GDM1 (cell line): Measurements from ENCODE around the gene TNFRSF9.
A peak's percentile ranks its signal among the peaks of the same experiment; 100 is the strongest.

ENCODE experiments used
- DNase-seq: peaks from one replicate; lab custom pipeline; 2025; lab: John Stamatoyannopoulos, UW

The TNFRSF9 gene

DNA sequence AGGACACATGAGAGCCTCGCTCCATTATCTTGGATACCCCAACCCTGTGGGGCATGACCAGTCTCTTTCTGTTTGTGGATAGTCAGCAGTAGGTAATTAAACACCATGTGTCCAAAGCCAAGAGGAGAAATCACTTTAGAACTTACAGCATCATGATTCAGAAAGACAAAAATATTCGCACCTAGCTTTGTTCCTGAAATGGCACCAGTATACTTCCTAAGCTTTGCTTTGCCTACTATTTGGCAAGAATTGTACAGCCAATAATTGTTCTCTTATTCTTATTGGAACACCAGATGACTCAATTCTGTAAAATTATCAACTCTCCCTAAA lies 24.2 kb downstream of the TNFRSF9 start:
- no peak for DNase-seq

DNA sequence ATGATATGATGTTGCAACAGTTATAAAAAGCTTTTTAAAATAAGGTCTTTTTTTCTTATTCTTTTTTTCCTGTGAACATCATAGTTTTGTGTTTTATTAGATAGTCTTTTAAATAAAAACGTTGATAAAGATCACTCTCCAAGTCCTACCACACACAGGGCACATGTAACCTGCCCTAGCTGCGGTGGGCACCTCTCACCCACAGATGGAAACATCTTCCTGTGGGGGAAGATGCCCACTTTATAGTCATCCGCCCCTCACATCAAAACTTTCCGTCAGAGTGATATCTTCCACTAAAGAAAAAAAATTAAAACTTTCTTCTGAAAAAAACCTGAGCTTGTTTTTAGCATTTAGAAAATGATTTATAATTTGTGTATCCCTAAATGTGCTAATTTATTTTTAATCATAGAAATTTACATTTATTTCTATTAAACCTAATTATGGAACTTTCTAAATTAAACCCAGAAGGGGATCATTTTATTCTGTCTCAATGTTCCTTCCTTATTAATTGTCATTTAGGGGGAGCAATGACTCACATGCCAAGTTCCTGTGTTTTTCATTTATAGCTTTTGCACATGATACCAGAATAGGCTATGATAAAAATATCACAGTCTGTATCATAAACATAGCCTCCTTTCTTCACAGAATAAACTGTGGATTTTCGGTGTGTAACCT lies 24.7 kb downstream of the TNFRSF9 start:
- no peak for DNase-seq

DNA sequence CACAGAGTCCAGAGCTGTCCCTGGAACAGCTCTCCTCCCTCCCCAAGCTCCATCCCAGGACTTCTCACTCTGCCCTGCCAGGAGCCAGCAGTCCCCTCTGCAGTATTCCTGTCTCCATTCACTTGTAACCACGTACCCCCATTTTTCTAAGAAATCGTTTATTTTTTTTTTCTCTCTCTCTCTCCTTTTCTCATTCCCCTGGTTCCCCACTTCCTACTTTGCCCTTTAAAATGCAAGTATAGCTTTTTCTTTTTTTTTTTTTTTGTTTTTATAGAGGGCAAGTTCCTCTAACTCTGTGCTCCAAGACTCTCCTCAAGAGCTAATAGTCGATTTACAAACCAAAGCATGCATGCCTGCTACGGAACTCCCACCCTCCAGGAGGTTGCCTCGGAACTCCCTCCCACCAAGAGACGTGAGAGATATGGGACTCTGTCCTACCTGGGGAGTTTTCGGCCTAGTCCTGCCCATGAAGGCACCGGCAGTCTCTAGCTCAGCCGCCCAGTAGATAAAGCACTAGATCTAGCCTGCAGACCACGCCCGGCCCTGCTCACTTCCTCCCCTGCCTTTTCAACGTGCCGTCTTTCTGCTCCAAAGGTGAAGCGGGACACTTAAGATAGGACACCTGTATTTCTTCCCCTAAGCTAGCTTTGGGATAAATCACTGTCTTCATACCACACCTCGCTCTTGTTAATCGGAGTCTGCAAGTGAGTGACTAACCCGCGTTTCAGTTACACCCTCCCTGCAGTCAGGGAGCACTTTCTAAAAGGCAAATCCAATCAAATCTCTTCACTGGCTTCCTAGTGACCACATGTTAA lies 27.7 kb downstream of the TNFRSF9 start:
- no peak for DNase-seq

DNA sequence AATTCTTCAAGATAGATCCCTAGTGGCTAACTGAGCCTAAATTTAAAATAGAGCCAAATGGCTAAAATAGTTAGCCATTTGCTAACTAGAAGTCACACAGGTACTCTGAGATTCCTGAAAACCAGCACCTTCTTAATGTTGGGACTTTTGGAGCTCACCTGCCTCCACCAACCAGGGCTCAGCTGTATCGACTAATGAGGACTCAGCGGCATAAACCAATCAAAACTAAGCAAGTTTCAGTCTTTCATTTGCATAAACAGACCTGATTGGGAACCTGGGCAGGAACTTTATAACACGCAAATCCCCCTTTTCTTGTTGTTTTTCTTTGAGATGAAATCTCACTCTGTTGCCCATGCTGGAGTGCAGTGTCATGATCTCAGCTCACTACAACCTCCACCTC lies 28.5 kb downstream of the TNFRSF9 start:
- no peak for DNase-seq

DNA sequence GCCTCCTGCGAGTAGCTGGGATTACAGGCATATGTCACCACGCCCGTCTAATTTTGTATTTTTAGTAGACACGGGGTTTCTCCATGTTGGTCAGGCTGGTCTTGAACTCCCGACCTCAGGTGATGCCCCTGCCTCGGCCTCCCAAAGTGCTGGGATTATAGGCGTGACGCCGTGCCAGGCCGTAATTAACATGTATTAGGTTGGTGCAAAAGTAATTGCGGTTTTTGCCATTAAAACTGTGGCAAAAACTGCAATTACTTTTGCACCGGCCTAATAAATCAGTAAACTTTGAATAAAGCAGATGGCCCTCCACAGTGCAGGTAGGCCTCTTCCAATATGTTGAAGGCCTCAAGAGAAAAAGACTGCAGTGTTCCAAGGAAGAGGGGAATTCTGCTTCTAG lies 35.4 kb downstream of the TNFRSF9 start:
- DNase-seq, result no peak

DNA sequence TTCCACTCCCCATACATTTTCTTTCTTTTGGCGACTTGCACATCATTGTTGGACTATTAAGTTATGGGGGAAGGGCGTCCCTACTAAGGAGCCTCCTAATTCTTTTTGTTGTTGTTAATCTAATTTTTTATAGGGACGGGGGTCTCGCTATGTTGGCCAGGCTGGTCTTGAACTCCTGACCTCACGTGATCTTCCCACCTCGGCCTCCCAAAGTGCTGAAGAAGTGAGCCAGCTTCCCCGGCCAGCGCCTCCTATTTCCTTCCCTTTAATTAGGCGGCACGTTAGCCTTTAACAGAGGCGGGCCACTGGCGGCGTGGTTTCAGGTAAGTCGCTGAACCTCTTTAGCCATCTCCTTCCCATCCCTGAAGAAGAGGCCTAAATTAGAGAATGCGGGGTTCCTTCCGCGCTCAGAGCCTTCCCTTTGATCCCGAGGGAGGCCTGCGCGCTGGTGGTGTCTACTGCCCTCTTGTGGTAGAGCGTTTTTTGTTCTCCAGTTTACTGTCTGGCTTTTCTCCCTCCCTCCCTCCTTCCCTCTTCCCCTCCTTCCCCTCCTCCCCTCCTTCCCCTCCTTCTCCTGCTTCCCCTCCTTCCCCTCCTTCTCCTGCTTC lies 38.1 kb downstream of the TNFRSF9 start:
- peak; percentile 48 for DNase-seq

DNA sequence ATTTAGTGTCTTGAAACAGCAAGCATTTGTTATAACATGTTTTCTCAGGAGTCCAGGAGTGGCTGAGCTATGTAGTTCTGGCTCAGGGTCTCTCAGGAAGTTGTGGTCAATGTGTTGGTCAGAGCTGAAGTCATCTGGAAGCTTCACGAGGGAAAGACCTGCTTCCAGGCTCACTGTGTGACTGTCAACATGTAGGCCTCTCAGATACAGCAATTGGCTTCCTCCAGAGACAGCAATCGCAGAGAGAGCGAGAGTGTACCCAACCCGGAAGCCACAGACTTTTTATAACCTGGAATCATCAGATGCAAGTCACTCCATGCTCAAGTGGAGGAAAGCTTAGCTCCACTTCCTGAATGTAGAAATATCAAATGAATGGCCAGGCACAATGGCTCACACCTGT lies 40.9 kb downstream of the TNFRSF9 start:
- peak; percentile 65 for DNase-seq

DNA sequence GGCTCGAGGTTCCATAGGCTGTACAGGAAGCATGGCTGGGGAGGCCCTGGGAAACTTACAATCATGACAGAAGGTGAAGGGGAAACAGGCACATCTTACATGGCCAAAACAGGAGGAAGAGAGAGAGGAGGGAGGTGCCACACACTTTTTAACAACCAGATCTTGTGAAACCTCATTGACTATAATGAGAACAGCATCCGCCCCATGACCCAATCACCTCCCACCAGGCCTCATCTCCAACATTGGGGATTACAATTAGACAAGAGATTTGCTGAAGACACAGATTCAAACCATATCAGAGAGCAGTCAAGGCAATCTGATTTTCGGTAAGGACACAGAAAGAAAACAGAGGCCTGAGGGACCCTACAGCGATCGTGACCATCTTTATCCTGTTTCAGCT lies 41.7 kb downstream of the TNFRSF9 start:
- no peak for DNase-seq

DNA sequence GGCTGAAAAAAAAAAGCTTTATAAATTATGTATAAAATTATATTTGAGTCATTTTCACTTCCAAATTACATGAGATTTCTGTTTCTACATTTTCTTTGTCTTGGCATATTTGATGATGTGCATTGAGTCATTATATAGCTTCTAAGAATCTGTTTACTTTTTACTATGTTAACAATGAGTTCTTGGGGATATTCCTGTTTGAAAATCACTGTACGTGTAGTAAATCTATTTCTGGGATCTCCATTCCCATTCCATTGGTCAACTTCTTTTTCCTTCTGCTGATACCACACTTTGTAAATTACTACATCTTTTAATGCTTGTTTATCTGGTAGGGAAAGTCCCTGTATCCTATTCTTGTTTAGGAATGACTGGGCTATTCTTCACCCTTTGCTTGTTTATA lies 43.6 kb downstream of the TNFRSF9 start:
- no peak for DNase-seq

DNA sequence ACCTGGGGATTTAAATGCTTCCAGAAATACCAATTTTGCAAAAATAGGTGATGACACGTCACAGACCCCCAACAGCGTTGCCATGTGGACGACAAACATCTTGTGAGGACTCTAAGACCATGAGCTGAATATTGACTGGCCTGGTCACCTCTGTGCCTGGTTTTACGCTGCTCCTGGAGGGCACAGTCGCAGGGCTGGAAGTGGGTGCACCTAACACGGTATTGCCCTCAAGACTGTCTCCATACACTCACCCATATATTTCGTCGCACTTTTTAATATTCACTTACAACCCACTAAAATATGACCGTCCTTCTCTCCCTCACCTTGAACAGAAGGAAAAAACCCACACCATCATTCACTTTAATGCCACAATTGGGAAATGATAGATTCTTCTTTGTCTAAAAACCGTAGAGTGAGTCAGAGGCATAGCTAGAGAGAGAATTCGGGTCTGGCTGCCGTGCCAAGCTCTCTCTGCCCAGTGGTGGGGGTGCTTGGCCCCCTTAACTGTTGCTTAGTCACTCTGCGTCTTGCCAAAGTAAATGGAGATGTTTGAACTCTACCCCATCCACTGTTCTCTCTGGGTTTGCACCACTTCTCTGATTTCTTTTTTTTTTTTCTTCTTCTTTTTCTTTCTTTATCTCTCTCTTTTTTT lies 47.0 kb downstream of the TNFRSF9 start:
- no peak for DNase-seq

DNA sequence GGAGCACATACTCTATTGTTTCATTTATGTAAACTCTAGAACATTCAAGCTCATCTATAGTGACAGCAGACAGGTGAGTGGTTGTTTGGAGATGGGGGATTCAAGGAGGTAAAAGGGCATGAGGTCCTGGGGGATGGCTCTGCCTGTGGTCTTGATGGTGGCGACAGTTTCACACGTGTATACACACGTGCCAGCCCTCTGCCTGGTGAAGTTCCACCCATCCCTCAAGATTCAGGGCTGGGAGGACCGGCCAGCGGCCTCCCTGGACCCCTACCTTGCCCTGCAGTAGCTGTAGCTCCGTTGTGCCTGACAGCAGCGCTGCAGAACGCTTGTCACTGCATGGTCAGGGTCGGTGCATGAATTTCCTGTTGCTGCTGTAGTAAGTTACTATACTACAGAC lies 48.8 kb downstream of the TNFRSF9 start:
- DNase-seq, result no peak

DNA sequence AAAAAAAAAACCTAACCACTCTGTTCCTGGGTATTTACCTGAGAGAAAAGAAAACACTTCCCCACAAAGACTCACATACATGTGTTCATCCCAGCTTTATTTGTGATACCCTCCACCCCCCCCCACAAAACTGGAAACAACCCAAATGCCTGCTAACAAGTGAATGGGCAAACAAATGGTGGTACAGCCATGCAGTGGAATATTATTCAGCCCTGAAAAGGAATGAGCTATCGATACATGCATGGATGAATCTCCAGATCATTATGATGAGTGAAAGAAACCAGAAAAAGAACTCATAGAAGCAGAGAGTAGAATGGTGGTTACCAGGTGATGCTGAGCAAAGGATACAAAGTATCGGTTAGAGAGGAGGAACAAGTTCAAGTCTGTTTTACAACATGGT lies 49.8 kb downstream of the TNFRSF9 start:
- no peak for DNase-seq

DNA sequence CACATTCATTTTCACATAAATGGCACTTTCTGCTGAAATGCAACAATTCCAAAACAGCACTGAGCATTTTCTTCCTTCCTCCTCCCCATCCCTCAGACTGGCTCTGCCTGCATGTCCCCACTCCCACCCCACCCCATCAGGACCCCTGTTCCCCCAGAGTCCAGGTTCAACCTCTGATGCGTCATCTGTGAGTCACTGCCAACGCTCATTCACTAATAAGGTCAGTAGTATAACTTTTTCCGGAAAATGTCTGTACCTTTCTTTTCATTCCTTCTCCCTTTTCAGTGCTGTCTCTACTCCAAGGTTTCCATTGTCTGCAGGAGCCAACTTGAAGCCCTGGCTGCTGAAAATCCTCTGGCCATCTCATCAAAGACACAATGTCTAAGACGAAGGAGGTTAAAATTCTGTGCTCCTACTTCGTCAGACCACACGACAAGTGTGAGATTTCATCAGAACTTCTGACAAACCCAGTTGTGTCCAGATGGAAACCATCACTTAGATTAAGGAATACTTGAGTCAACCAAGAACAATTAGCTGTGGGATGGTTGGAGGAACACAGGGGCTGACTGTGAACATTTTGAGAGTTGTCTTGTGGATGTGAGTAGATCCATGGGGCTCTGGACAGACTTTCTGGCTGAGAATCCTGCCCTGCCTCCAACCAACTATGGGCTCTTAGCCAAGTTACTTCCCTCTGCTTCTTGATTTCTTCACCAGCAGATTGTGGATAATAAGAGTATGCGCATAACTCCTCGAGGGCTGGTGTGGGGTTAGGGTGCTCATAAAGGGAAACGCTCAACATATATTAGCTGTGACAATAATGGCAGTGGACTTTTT lies 52.2 kb downstream of the TNFRSF9 start:
- no peak for DNase-seq

DNA sequence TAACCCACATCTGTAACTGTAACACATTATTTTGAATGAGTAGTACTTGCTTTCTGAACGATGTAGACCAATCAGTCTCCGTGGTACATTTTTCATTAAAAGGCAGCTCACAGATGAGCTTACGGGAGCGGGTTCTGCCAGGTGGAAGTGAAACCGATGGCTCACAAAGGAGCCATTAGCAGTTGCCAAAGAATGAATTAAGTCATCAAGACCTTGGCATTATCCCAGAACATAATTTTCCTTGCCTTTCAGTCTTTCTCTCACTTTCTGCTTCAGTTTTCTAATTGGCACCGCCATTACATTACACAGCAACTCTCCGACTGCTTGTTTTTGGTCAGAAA lies 54.3 kb downstream of the TNFRSF9 start:
- no peak for DNase-seq

DNA sequence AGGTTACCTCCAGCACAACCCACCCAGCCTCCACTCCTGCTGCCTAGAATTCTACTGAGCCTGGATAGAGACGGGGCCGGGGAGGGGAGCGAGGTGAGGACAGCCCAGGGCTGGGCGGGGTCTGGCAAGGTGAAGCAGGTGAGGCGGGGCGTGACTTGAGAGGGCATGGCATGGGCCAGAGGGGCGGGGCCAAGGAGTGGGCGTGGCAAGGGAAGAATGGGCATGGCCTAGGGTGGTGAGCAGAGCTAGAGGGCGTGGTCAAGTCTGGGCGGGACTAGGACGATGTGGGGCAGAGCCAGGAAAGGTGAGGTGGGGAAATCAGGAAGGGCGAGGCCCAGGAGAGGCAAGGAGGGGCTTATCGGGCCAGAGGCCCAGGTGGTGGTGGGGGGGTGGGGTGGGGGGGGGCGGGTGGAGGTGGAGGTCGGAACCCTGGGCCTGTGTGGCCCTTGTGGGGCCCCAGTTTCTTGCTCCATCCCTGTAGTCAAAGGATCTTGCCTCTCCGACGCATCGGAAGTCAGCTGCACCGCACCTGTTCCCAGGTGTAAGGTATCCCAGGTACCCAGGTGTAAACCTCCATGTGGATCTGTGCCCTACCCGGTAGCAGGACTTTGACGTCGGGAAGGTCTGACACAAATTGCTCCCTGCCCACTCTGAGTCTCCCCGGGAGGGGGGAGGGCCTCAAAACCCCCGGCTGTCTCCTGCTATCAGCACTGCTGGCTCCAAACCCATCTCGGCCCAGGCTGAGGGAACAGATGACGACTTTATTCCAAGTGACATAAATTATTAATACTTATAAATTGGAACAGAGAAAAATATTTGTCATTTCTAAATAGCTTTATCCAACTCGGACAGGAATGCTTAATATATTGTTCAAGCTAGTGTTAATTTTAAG lies 54.9 kb downstream of the TNFRSF9 start:
- no peak for DNase-seq

DNA sequence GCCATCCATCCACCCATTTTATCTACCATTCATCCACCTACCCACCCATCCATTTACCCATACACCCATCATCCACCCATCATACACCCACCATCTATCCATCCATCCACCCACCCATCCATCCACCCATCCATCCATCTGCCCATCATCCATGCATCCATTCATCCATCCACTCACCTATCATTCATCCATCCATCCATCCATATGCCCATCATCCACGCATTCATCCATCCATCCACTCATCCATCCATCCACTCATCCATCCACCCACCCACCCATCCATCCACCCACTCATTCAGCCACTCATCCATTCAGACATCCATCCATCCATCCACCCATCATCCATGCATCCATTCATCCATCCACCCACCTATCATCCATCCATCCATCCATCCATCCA lies 55.9 kb downstream of the TNFRSF9 start:
- no peak for DNase-seq

DNA sequence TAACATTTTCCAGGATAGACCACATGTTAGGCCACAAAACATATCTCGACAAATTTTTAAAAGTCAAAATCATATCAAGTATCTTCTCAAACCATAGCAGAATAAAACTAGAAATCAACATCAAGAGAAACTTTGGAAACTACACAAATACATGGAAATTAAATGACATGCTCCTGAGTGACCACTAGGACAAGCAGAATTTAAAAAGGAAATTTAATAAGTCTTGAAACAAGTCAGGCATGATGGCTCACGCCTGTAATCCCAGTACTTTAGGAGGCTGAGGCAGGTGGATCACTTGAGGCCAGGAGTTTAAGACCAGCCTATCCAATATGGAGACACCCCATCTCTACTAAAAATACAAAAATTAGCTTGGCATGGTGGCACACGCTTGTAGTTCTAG lies 61.4 kb downstream of the TNFRSF9 start:
- no peak for DNase-seq

DNA sequence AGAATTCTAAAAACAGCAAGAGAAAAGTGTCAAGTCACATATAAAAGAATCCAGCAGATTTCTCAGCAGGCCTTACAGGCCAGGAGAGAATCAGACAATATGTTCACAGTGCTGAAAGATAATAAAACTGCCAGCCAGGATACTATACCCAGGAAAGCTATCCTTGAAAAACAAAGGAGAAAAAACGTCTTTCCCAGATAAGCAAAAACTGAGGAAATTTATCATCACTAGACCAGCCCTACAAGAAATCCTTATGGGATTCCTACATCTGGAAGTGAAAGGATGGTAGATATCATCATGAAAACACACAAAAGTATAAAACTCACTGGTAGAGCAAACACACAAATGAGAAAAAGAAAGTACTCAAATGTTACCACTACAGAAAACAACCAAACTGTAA lies 62.6 kb downstream of the TNFRSF9 start:
- DNase-seq, result no peak

DNA sequence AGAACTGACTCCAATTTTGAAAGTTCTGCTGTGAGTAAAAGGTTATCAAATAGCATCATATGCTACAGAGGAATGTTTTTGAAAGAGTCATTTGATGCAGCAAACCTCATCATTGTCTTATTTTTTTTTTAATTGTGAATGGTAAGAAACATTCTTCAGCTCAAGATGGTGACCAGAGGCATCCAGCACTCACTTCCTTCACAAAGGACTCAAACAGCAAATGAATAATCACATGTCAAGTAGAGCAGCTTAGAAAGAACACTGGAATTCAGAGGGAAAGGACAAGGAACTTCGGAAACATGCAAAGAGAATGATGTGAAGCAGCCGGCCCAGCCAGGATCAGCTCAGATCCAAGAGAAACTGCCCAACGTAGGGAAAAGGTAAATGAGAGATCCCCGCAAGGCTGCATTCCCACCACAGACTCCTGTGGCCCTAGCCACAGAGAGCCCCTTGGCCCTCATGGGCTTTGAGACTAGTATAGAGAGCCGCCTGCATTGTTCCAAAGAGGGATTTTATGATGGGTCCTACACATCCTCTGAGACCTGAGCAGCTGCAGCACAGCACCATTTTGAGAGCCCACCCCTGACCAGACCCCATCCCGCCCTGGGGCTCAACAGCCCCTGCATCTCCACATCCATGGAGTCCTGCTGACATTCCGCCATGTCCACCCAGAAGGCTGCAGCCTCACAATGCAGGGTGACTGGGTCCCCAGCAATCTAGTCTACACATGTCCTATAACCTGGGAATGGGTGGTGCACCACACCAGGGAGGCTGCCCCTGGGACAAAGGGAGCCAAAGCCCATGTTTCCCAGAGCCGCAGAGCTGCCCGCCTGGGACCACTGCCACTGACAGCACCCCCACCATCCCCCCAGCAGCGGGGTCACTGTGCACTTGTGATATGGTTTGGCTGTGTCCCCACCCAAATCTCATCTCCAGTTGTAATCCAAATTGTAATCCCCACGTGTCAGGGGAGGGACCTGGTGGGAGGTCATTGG lies 66.5 kb downstream of the TNFRSF9 start:
- no peak for DNase-seq

DNA sequence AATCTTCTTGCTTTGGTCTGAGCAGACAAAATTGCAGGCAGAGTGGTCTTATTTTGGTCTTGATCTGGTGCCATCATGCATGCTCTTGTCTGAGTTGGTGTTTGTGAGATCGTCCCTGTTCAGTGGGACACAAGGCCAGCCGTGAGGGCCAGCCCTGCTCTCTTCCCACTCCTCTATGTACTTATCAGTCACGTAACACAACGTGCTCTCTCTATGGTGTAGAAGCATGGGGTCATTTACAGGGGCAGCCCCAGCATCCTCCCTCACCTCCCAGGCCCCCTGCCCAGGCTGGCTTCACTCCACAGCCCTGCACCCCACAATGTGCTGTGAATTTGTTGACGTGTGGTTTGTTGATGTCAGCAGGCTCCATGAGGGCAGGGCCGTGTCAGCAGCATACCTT lies 69.5 kb downstream of the TNFRSF9 start:
- no peak for DNase-seq
